GM23338 (cell line): ENCODE measurements around the gene GIGYF2. TPM values are rescaled to one million over a fixed set of nuclear protein-coding genes. Genes with fewer than 3 reads are reported as not detected.

ENCODE experiments used
- ATAC-seq: fragments of 200-7000 bp; cut with Tn5 transposase; 3 replicates; pipeline ENCODE4 v1.9.1; 2020
- DNase-seq: peaks from one replicate; pipeline ENCODE4 v3.0.0-alpha.2; 2015; ENCODE audit warnings: low spot score
- H2AFZ ChIP-seq: fragments of 200-600 bp; sonication (generic); 2 replicates; pipeline ENCODE4 v1.8.0; 2016; ENCODE audit warnings: antibody characterized with exemption, mild to moderate bottlenecking, moderate library complexity
- H3F3A ChIP-seq: fragments of 200-600 bp; sonication (generic); replicated peaks from 2 replicates; pipeline ENCODE4 v1.8.0; 2017; ENCODE audit warnings: antibody characterized with exemption, mixed run types, low read depth
- H3K27ac ChIP-seq: fragments of 200-600 bp; sonication (generic); 2 replicates; pipeline ENCODE4 v1.6.1; 2016; ENCODE audit warnings: low read depth
- H3K27me3 ChIP-seq: fragments of 200-600 bp; sonication (generic); 2 replicates; pipeline ENCODE4 v1.8.0; 2016; ENCODE audit warnings: mild to moderate bottlenecking, mixed run types, moderate library complexity; ENCODE audit not compliant: insufficient read depth
- H3K36me3 ChIP-seq: fragments of 200-600 bp; sonication (generic); 2 replicates; pipeline ENCODE4 v1.8.0; 2016; ENCODE audit warnings: mild to moderate bottlenecking; ENCODE audit not compliant: insufficient read depth
- H3K4me1 ChIP-seq: fragments of 200-600 bp; sonication (generic); 2 replicates; pipeline ENCODE4 v1.8.0; 2016; ENCODE audit warnings: mild to moderate bottlenecking, moderate library complexity; ENCODE audit not compliant: insufficient read depth
- H3K4me2 ChIP-seq: fragments of 200-600 bp; sonication (generic); 2 replicates; pipeline ENCODE4 v1.7.1; 2017; ENCODE audit warnings: mixed run types
- H3K4me3 ChIP-seq: fragments of 200-600 bp; sonication (generic); 2 replicates; pipeline ENCODE4 v1.6.1; 2016; ENCODE audit warnings: mixed run types
- H3K79me2 ChIP-seq: fragments of 200-600 bp; sonication (generic); replicated peaks from 2 replicates; pipeline ENCODE4 v1.8.0; 2017; ENCODE audit warnings: mild to moderate bottlenecking; ENCODE audit not compliant: insufficient read depth
- H3K9me2 ChIP-seq: fragments of 200-600 bp; sonication (generic); 2 replicates; pipeline ENCODE4 v1.8.0; 2017; ENCODE audit not compliant: insufficient read depth
- H4K20me1 ChIP-seq: fragments of 200-600 bp; sonication (generic); replicated peaks from 2 replicates; pipeline ENCODE4 v1.8.0; 2017; ENCODE audit warnings: mild to moderate bottlenecking; ENCODE audit not compliant: insufficient read depth
- H3K27ac Mint-ChIP-seq: 2 replicates; pipeline ENCODE4 v1.8.0; 2020; ENCODE audit warnings: inconsistent platforms, mild to moderate bottlenecking, moderate library complexity, mixed read lengths
- H3K27me3 Mint-ChIP-seq: 3 replicates; pipeline ENCODE4 v1.8.0; 2022; ENCODE audit warnings: low read depth, mild to moderate bottlenecking, moderate library complexity, mixed read lengths, inconsistent platforms; ENCODE audit not compliant: insufficient read depth, poor library complexity
- H3K36me3 Mint-ChIP-seq: 3 replicates; pipeline ENCODE4 v1.8.0; 2021; ENCODE audit warnings: low read depth, mild to moderate bottlenecking, inconsistent platforms, moderate library complexity, mixed read lengths
- H3K4me1 Mint-ChIP-seq: 3 replicates; pipeline ENCODE4 v1.8.0; 2020; ENCODE audit warnings: mild to moderate bottlenecking, inconsistent platforms, mixed read lengths
- H3K4me3 Mint-ChIP-seq: 3 replicates; pipeline ENCODE4 v1.8.0; 2021; ENCODE audit warnings: moderate library complexity, mild to moderate bottlenecking, inconsistent platforms, mixed read lengths
- H3K9me3 Mint-ChIP-seq: 3 replicates; pipeline ENCODE4 v1.8.0; 2020; ENCODE audit warnings: moderate library complexity, mild to moderate bottlenecking, inconsistent platforms, mixed read lengths
- CREB1 ChIP-seq: fragments of 250-450 bp; sonication (Bioruptor Pico); IDR thresholded peaks from 2 replicates; pipeline ENCODE4 v1.5.0; 2020; ENCODE audit warnings: low read depth, mild to moderate bottlenecking, moderate library complexity
- EZH2 ChIP-seq: fragments of 200-600 bp; sonication (generic); IDR thresholded peaks from one replicate; pipeline ENCODE4 v1.8.0; 2017; ENCODE audit warnings: antibody characterized with exemption, mild to moderate bottlenecking, low read depth; ENCODE audit not compliant: unreplicated experiment
- EZH2phosphoT487 ChIP-seq: fragments of 200-600 bp; sonication (generic); IDR thresholded peaks from one replicate; pipeline ENCODE4 v1.8.1; 2018; ENCODE audit warnings: antibody characterized with exemption; ENCODE audit not compliant: unreplicated experiment
- JUNB ChIP-seq: IDR thresholded peaks from one replicate; pipeline ENCODE4 v1.6.1; 2016; ENCODE audit warnings: antibody characterized with exemption; ENCODE audit not compliant: unreplicated experiment
- POLR2AphosphoS5 ChIP-seq: IDR thresholded peaks from 2 replicates; pipeline ENCODE4 v1.6.1; 2016; ENCODE audit warnings: antibody characterized with exemption, low read depth
- STAT1 ChIP-seq: IDR thresholded peaks from one replicate; pipeline ENCODE4 v1.6.1; 2016; ENCODE audit warnings: antibody characterized with exemption; ENCODE audit not compliant: unreplicated experiment
- ZNF114 ChIP-seq: fragments of 250-450 bp; sonication (Bioruptor Pico); IDR thresholded peaks from 2 replicates; pipeline ENCODE4 v1.5.0; 2020; ENCODE audit warnings: mild to moderate bottlenecking, moderate library complexity
- ZNF331 ChIP-seq: fragments of 250-450 bp; sonication (Bioruptor Pico); IDR thresholded peaks from 2 replicates; pipeline ENCODE4 v1.5.0; 2020; ENCODE audit warnings: low read depth, mild to moderate bottlenecking, moderate library complexity
- polyA plus RNA-seq: library from polyadenylated mRNA; unstranded; fragments of >200 nt; fragmentation: Nextera tagmentation; extraction: Ambion mirVana; gene quantifications from 2 replicates; pipeline ENCODE4 v1.2.1, GENCODE V29; 2016
- total RNA-seq: library from RNA; depleted of rRNA; stranded (reverse); fragments of >200 nt; shearing (Covaris generic); gene quantifications from 2 replicates; pipeline ENCODE4 v1.2.3, GENCODE V29; 2014
- TF ChIP-seq, protein P1 (sequence below), 2 experiments: fragments of 200-600 bp in 1 of 2; sonication (generic) in 1 of 2; conservative IDR thresholded peaks; 2 replicates each; pipeline versions ENCODE4 v1.5.1 to v1.6.1; 2016 to 2017; ENCODE audit warnings: antibody characterized with exemption in 2 of 2, low read depth in 2 of 2, mild to moderate bottlenecking in 2 of 2, moderate library complexity in 1 of 2
- TF ChIP-seq, protein P2 (sequence below): IDR thresholded peaks from one replicate; pipeline ENCODE4 v1.6.1; 2018; ENCODE audit warnings: antibody characterized with exemption; ENCODE audit not compliant: unreplicated experiment
- TF ChIP-seq, protein P3 (sequence below): fragments of 250-450 bp; sonication (Bioruptor Pico); IDR thresholded peaks from 2 replicates; pipeline ENCODE4 v1.5.0; 2020; ENCODE audit warnings: mild to moderate bottlenecking, moderate library complexity
- TF ChIP-seq, protein P4 (sequence below): IDR thresholded peaks from 2 replicates; pipeline ENCODE4 v1.6.1; 2016; ENCODE audit warnings: antibody characterized with exemption

GIGYF2 gene
- total and polyA plus RNA-seq, 2 experiments from 2014 or later, result 48.9 to 104 TPM

DNA sequence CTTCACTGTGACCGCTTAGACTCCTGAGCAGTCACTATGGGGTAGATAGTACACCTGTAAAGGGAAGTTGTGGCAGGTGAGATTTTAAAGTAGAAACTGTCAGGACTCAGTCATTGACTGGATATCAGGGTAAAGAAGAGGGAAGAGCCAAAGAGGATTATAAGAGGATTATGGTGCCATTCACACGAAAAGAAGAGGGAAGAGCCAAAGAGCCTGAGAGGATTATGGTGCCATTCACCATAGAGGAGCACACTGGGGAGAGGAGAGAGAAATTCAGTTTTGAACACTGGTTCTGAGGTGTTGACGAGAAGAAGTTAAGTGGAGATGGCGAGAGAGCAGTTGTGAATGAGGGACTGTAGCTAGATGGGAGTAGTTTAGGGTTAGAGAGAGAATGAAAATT lies 96.1 kb downstream of the GIGYF2 start:
- Histone ChIP-seq H3K36me3 (peaks cover 32% of the 10 kb centered on the region), H4K20me1 (no peaks in the 10 kb centered on the region; the same call in 1 of the 2 replicates), H3F3A (no peaks in the 10 kb centered on the region), H3K27ac (no peak overlapping the region), H2AFZ (no peak overlapping the region), H3K27me3 (no peaks in the 10 kb centered on the region), H3K4me1 (no peaks in the 10 kb centered on the region), H3K79me2 (no peaks in the 10 kb centered on the region), H3K4me2 (no peak overlapping the region), H3K9me2 (no peaks in the 10 kb centered on the region), H3K4me3 (no peak overlapping the region)
- Mint-ChIP-seq H3K27ac (no peak overlapping the region), H3K36me3 (peaks cover 48% of the 10 kb centered on the region), H3K27me3 (no peaks in the 10 kb centered on the region), H3K4me3 (no peak overlapping the region), H3K9me3 (no peaks in the 10 kb centered on the region), H3K4me1 (no peaks in the 10 kb centered on the region)
- DNase-seq, result no peak
- no peak for ATAC-seq
- TF ChIP-seq, protein P1, sequence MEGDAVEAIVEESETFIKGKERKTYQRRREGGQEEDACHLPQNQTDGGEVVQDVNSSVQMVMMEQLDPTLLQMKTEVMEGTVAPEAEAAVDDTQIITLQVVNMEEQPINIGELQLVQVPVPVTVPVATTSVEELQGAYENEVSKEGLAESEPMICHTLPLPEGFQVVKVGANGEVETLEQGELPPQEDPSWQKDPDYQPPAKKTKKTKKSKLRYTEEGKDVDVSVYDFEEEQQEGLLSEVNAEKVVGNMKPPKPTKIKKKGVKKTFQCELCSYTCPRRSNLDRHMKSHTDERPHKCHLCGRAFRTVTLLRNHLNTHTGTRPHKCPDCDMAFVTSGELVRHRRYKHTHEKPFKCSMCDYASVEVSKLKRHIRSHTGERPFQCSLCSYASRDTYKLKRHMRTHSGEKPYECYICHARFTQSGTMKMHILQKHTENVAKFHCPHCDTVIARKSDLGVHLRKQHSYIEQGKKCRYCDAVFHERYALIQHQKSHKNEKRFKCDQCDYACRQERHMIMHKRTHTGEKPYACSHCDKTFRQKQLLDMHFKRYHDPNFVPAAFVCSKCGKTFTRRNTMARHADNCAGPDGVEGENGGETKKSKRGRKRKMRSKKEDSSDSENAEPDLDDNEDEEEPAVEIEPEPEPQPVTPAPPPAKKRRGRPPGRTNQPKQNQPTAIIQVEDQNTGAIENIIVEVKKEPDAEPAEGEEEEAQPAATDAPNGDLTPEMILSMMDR (conservative IDR thresholded peaks at IDR 0.05; ENCODE audit: low read depth in 2 of 2), result no peak
- TF ChIP-seq, protein P2, sequence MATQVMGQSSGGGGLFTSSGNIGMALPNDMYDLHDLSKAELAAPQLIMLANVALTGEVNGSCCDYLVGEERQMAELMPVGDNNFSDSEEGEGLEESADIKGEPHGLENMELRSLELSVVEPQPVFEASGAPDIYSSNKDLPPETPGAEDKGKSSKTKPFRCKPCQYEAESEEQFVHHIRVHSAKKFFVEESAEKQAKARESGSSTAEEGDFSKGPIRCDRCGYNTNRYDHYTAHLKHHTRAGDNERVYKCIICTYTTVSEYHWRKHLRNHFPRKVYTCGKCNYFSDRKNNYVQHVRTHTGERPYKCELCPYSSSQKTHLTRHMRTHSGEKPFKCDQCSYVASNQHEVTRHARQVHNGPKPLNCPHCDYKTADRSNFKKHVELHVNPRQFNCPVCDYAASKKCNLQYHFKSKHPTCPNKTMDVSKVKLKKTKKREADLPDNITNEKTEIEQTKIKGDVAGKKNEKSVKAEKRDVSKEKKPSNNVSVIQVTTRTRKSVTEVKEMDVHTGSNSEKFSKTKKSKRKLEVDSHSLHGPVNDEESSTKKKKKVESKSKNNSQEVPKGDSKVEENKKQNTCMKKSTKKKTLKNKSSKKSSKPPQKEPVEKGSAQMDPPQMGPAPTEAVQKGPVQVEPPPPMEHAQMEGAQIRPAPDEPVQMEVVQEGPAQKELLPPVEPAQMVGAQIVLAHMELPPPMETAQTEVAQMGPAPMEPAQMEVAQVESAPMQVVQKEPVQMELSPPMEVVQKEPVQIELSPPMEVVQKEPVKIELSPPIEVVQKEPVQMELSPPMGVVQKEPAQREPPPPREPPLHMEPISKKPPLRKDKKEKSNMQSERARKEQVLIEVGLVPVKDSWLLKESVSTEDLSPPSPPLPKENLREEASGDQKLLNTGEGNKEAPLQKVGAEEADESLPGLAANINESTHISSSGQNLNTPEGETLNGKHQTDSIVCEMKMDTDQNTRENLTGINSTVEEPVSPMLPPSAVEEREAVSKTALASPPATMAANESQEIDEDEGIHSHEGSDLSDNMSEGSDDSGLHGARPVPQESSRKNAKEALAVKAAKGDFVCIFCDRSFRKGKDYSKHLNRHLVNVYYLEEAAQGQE, result no peak
- no peak for TF ChIP-seq EZH2
- no peak for TF ChIP-seq JUNB
- TF ChIP-seq, protein P3, sequence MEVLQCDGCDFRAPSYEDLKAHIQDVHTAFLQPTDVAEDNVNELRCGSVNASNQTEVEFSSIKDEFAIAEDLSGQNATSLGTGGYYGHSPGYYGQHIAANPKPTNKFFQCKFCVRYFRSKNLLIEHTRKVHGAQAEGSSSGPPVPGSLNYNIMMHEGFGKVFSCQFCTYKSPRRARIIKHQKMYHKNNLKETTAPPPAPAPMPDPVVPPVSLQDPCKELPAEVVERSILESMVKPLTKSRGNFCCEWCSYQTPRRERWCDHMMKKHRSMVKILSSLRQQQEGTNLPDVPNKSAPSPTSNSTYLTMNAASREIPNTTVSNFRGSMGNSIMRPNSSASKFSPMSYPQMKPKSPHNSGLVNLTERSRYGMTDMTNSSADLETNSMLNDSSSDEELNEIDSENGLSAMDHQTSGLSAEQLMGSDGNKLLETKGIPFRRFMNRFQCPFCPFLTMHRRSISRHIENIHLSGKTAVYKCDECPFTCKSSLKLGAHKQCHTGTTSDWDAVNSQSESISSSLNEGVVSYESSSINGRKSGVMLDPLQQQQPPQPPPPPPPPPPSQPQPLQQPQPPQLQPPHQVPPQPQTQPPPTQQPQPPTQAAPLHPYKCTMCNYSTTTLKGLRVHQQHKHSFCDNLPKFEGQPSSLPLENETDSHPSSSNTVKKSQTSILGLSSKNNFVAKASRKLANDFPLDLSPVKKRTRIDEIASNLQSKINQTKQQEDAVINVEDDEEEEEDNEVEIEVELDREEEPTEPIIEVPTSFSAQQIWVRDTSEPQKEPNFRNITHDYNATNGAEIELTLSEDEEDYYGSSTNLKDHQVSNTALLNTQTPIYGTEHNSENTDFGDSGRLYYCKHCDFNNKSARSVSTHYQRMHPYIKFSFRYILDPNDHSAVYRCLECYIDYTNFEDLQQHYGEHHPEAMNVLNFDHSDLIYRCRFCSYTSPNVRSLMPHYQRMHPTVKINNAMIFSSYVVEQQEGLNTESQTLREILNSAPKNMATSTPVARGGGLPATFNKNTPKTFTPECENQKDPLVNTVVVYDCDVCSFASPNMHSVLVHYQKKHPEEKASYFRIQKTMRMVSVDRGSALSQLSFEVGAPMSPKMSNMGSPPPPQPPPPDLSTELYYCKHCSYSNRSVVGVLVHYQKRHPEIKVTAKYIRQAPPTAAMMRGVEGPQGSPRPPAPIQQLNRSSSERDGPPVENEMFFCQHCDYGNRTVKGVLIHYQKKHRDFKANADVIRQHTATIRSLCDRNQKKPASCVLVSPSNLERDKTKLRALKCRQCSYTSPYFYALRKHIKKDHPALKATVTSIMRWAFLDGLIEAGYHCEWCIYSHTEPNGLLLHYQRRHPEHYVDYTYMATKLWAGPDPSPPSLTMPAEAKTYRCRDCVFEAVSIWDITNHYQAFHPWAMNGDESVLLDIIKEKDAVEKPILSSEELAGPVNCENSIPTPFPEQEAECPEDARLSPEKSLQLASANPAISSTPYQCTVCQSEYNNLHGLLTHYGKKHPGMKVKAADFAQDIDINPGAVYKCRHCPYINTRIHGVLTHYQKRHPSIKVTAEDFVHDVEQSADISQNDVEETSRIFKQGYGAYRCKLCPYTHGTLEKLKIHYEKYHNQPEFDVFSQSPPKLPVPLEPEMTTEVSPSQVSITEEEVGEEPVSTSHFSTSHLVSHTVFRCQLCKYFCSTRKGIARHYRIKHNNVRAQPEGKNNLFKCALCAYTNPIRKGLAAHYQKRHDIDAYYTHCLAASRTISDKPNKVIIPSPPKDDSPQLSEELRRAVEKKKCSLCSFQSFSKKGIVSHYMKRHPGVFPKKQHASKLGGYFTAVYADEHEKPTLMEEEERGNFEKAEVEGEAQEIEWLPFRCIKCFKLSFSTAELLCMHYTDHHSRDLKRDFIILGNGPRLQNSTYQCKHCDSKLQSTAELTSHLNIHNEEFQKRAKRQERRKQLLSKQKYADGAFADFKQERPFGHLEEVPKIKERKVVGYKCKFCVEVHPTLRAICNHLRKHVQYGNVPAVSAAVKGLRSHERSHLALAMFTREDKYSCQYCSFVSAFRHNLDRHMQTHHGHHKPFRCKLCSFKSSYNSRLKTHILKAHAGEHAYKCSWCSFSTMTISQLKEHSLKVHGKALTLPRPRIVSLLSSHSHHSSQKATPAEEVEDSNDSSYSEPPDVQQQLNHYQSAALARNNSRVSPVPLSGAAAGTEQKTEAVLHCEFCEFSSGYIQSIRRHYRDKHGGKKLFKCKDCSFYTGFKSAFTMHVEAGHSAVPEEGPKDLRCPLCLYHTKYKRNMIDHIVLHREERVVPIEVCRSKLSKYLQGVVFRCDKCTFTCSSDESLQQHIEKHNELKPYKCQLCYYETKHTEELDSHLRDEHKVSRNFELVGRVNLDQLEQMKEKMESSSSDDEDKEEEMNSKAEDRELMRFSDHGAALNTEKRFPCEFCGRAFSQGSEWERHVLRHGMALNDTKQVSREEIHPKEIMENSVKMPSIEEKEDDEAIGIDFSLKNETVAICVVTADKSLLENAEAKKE (CRISPR knock-in tag), result no peak
- no peak for TF ChIP-seq CREB1 (CRISPR knock-in tag)
- no peak for TF ChIP-seq EZH2phosphoT487
- TF ChIP-seq, protein P4, sequence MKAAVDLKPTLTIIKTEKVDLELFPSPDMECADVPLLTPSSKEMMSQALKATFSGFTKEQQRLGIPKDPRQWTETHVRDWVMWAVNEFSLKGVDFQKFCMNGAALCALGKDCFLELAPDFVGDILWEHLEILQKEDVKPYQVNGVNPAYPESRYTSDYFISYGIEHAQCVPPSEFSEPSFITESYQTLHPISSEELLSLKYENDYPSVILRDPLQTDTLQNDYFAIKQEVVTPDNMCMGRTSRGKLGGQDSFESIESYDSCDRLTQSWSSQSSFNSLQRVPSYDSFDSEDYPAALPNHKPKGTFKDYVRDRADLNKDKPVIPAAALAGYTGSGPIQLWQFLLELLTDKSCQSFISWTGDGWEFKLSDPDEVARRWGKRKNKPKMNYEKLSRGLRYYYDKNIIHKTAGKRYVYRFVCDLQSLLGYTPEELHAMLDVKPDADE, result no peak
- TF ChIP-seq ZNF114 (CRISPR knock-in tag), result no peak
- TF ChIP-seq ZNF331 (CRISPR knock-in tag), result no peak
- no peak for TF ChIP-seq STAT1
- TF ChIP-seq POLR2AphosphoS5, result no peak
